Chondrocyte (in vitro differentiated cells): ENCODE data around the gene C1QBP. TPM values are rescaled to one million over a fixed set of nuclear protein-coding genes. Genes with fewer than 3 reads are reported as not detected.

ENCODE experiments used
- DNase-seq: peaks from one replicate; pipeline ENCODE4 v3.0.0; 2021; ENCODE audit warnings: mixed read lengths, low spot score
- H3K27ac Mint-ChIP-seq: one replicate; pipeline ENCODE4 v1.8.0; 2021; ENCODE audit warnings: mild to moderate bottlenecking, moderate library complexity, mixed read lengths; ENCODE audit not compliant: unreplicated experiment
- H3K27me3 Mint-ChIP-seq: 2 replicates; pipeline ENCODE4 v1.8.0; 2021; ENCODE audit warnings: low read depth, mixed read lengths
- H3K36me3 Mint-ChIP-seq: 2 replicates; pipeline ENCODE4 v1.8.0; 2021; ENCODE audit warnings: low read depth, mixed read lengths
- H3K4me1 Mint-ChIP-seq: 2 replicates; pipeline ENCODE4 v1.8.0; 2021; ENCODE audit warnings: low read depth, mild to moderate bottlenecking, mixed read lengths
- H3K4me3 Mint-ChIP-seq: one replicate; pipeline ENCODE4 v1.8.0; 2021; ENCODE audit warnings: mild to moderate bottlenecking, moderate library complexity, mixed read lengths; ENCODE audit not compliant: unreplicated experiment
- H3K9me3 Mint-ChIP-seq: 2 replicates; pipeline ENCODE4 v1.8.0; 2021; ENCODE audit warnings: low read depth, mixed read lengths
- total RNA-seq: library from RNA; stranded (reverse); gene quantifications from 3 replicates; pipeline ENCODE4 v1.2.1, GENCODE V29; 2021
- TF ChIP-seq, protein P1 (sequence below): fragments of 200-600 bp; sonication (generic); IDR thresholded peaks from 2 replicates; pipeline ENCODE4 v1.5.0; 2021; ENCODE audit warnings: antibody characterized with exemption, mild to moderate bottlenecking, moderate library complexity

Gene C1QBP
- total RNA-seq, 1 donor from 2014 or later, result 71.3 TPM

DNA sequence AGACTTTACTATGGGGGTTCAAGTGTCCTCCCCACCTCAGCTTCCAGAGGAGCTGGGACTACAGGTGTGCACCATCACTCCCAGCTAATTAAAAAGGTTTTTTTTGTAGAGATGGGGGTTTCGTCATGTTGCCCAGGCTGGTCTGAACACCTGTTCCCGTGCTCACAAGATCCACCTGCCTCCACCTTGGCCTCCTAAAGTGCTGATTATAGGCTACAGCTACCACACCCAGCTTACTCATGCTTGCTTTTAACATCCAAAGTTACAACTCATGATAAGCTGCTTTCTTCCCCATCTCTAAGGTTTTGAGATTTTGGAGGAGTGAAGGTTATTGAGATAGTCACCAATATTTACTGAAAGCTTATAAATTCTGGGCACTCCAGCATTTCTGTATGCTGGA is 22.1 kb downstream of the C1QBP start:
- TF ChIP-seq, protein P1, sequence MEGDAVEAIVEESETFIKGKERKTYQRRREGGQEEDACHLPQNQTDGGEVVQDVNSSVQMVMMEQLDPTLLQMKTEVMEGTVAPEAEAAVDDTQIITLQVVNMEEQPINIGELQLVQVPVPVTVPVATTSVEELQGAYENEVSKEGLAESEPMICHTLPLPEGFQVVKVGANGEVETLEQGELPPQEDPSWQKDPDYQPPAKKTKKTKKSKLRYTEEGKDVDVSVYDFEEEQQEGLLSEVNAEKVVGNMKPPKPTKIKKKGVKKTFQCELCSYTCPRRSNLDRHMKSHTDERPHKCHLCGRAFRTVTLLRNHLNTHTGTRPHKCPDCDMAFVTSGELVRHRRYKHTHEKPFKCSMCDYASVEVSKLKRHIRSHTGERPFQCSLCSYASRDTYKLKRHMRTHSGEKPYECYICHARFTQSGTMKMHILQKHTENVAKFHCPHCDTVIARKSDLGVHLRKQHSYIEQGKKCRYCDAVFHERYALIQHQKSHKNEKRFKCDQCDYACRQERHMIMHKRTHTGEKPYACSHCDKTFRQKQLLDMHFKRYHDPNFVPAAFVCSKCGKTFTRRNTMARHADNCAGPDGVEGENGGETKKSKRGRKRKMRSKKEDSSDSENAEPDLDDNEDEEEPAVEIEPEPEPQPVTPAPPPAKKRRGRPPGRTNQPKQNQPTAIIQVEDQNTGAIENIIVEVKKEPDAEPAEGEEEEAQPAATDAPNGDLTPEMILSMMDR, result no peak
- DNase-seq, result no peak
- Mint-ChIP-seq H3K27me3 (no peaks in the 10 kb centered on the region), H3K36me3 (peaks cover 6% of the 10 kb centered on the region), H3K4me3 (no peak overlapping the region), H3K9me3 (no peaks in the 10 kb centered on the region), H3K4me1 (peaks cover 37% of the 10 kb centered on the region), H3K27ac (no peak overlapping the region)

GRCh38 chr17:5413682-5414081 is 25.3 kb downstream of the C1QBP start:
- peaks cover 18% of the 10 kb centered on the region for H3K36me3 Mint-ChIP-seq
- H3K27ac Mint-ChIP-seq, result peak overlapping the region; percentile 83
- H3K4me1 Mint-ChIP-seq, result peaks cover 17% of the 10 kb centered on the region
- no peaks in the 10 kb centered on the region for H3K27me3 Mint-ChIP-seq
- no peak for DNase-seq
- TF ChIP-seq, protein P1, result no peak
- H3K4me3 Mint-ChIP-seq, result no peak overlapping the region
- no peaks in the 10 kb centered on the region for H3K9me3 Mint-ChIP-seq

GRCh38 chr17:5410594-5411272 is 28.2 kb downstream of the C1QBP start:
- peaks cover 10% of the 10 kb centered on the region for H3K4me1 Mint-ChIP-seq
- H3K27ac Mint-ChIP-seq, result no peak overlapping the region

GRCh38 chr17:5408186-5408585 is 30.8 kb downstream of the C1QBP start:
- Mint-ChIP-seq H3K36me3 (peaks cover 28% of the 10 kb centered on the region), H3K27ac (no peak overlapping the region)

More at GRCh38 chr17:5410594-5411272, 28.2 kb downstream of the C1QBP start:
- TF ChIP-seq, protein P1, result no peak
- Mint-ChIP-seq H3K36me3 (peaks cover 16% of the 10 kb centered on the region), H3K27me3 (no peaks in the 10 kb centered on the region), H3K9me3 (no peaks in the 10 kb centered on the region), H3K4me3 (no peak overlapping the region)
- no peak for DNase-seq

GRCh38 chr17:5405400-5405799 is 33.6 kb downstream of the C1QBP start:
- H3K27me3 Mint-ChIP-seq, result no peaks in the 10 kb centered on the region
- no peaks in the 10 kb centered on the region for H3K9me3 Mint-ChIP-seq
- H3K4me1 Mint-ChIP-seq, result no peaks in the 10 kb centered on the region
- H3K27ac Mint-ChIP-seq, result no peak overlapping the region
- no peak overlapping the region for H3K4me3 Mint-ChIP-seq
- TF ChIP-seq, protein P1, result no peak
- H3K36me3 Mint-ChIP-seq, result peaks cover 23% of the 10 kb centered on the region
- no peak for DNase-seq

More at GRCh38 chr17:5408186-5408585, 30.8 kb downstream of the C1QBP start:
- H3K4me1 Mint-ChIP-seq, result peaks cover 3% of the 10 kb centered on the region
- TF ChIP-seq, protein P1, result no peak
- no peaks in the 10 kb centered on the region for H3K9me3 Mint-ChIP-seq
- H3K27me3 Mint-ChIP-seq, result no peaks in the 10 kb centered on the region
- no peak for DNase-seq
- no peak overlapping the region for H3K4me3 Mint-ChIP-seq
